HCT116 (cell line): Measurements from ENCODE around the gene MACROH2A1. TPM values are rescaled to one million over a fixed set of nuclear protein-coding genes. Genes with fewer than 3 reads are reported as not detected.

Experiments
- ATAC-seq: fragments of 200-7000 bp; cut with Tn5 transposase; 2 replicates; pipeline ENCODE4 v1.9.1; 2020; ENCODE audit warnings: mild to moderate bottlenecking, moderate library complexity
- BruUV-seq: library from RNA; stranded (reverse); fragments of 400-500 nt; replicated peaks from 2 replicates; lab custom pipeline; 2021; lab: Mats Ljungman, UMichigan
- CTCF ChIA-PET: fragments of 300-600 bp; sonication (Branson Sonifier 250); formaldehyde crosslinking; loops from one replicate; lab custom pipeline; 2021; ENCODE audit warnings: antibody characterized with exemption; lab: Charles Lee
- POLR2A ChIA-PET: fragments of 300-600, 350-600 bp; sonication (Branson Sonifier 250); formaldehyde crosslinking; loops from one replicate; lab custom pipeline; 2021; ENCODE audit warnings: antibody characterized with exemption; lab: Charles Lee
- RAD21 ChIA-PET, 2 experiments: fragments of 300-600 bp; sonication (Branson Sonifier 250); formaldehyde crosslinking; loops; one replicate each; lab custom pipeline; 2023; ENCODE audit warnings: low total read pairs in 2 of 2; ENCODE audit not compliant: uncharacterized antibody in 2 of 2, unreplicated experiment in 2 of 2, low non-redundant PET in 1 of 2; lab: Charles Lee
- DNase-seq: peaks from one replicate; pipeline ENCODE4 v3.0.0-alpha.2; 2010; ENCODE audit warnings: low read depth, low spot score
- H2AFZ ChIP-seq: fragments of 200-600 bp; shearing (Covaris generic), sonication (generic); 2 replicates; pipeline ENCODE4 v1.6.1; 2017; ENCODE audit warnings: low read depth, mixed run types, mixed read lengths, antibody characterized with exemption, low read length; ENCODE audit not compliant: poor library complexity, severe bottlenecking
- H3K27ac ChIP-seq: 2 replicates; pipeline ENCODE4 v1.5.1; 2012; ENCODE audit warnings: low read depth, low read length
- H3K27me3 ChIP-seq: fragments of 200-600 bp; sonication (generic); 2 replicates; pipeline ENCODE4 v1.6.1; 2016; ENCODE audit warnings: mixed run types, low read length, mixed read lengths; ENCODE audit not compliant: insufficient read depth
- H3K36me3 ChIP-seq, 2 experiments: fragments of 200-500 bp in 1 of 2; fragments of 200-600 bp in 1 of 2; sonication (Bioruptor generic) in 1 of 2; sonication (generic) in 1 of 2; 2 replicates each; pipeline versions ENCODE4 v1.5.1 to v1.6.1; 2014 to 2016; ENCODE audit warnings: low read length in 2 of 2, inconsistent platforms in 1 of 2, mixed read lengths in 1 of 2, mixed run types in 1 of 2; ENCODE audit not compliant: insufficient read depth in 2 of 2, control insufficient read depth in 1 of 2
- H3K4me1 ChIP-seq, 2 experiments: fragments of 200-600 bp in 1 of 2; sonication (generic) in 1 of 2; 2 replicates each; pipeline versions ENCODE4 v1.5.1 to v1.6.1; 2012 to 2017; ENCODE audit warnings: low read length in 2 of 2, inconsistent platforms in 1 of 2, mild to moderate bottlenecking in 1 of 2, mixed read lengths in 1 of 2, mixed run types in 1 of 2, moderate library complexity in 1 of 2; ENCODE audit not compliant: insufficient read depth in 2 of 2, control insufficient read depth in 1 of 2
- H3K4me2 ChIP-seq: fragments of 200-600 bp; sonication (generic); 2 replicates; pipeline ENCODE4 v1.6.1; 2017; ENCODE audit warnings: mixed run types, low read length, mixed read lengths
- H3K4me3 ChIP-seq, 2 experiments: fragments of 200-600 bp in 1 of 2; sonication (generic) in 1 of 2; replicated peaks in 1 of 2; 2 replicates each; pipeline ENCODE4 v1.5.1; 2011 to 2016; ENCODE audit warnings: low read length in 2 of 2, control low read depth in 1 of 2, low read depth in 1 of 2, mild to moderate bottlenecking in 1 of 2, mixed read lengths in 1 of 2, mixed run types in 1 of 2
- H3K79me2 ChIP-seq: fragments of 200-600 bp; sonication (generic); 2 replicates; pipeline ENCODE4 v1.6.1; 2017; ENCODE audit warnings: mild to moderate bottlenecking, mixed run types, low read length, moderate library complexity, mixed read lengths; ENCODE audit not compliant: insufficient read depth
- H3K9ac ChIP-seq: fragments of 200-600 bp; sonication (generic); 2 replicates; pipeline ENCODE4 v1.6.1; 2016; ENCODE audit warnings: low read length, mixed read lengths
- H3K9me2 ChIP-seq: fragments of 200-600 bp; sonication (generic), shearing (Covaris generic); 2 replicates; pipeline ENCODE4 v1.6.1; 2017; ENCODE audit warnings: mixed run types, mild to moderate bottlenecking, moderate library complexity; ENCODE audit not compliant: insufficient read depth
- H3K9me3 ChIP-seq, 2 experiments: fragments of 200-500 bp in 1 of 2; fragments of 200-600 bp in 1 of 2; sonication (Bioruptor generic) in 1 of 2; sonication (generic) in 1 of 2; 2 replicates each; pipeline ENCODE4 v1.6.1; 2014 to 2017; ENCODE audit warnings: low read length in 2 of 2, mixed read lengths in 2 of 2, inconsistent platforms in 1 of 2, low read depth in 1 of 2, mild to moderate bottlenecking in 1 of 2, mixed run types in 1 of 2, moderate library complexity in 1 of 2; ENCODE audit not compliant: control insufficient read depth in 1 of 2, insufficient read depth in 1 of 2
- H4K20me1 ChIP-seq: fragments of 200-600 bp; sonication (generic), shearing (Covaris generic); 2 replicates; pipeline ENCODE4 v1.6.1; 2017; ENCODE audit warnings: mixed run types, mild to moderate bottlenecking, moderate library complexity; ENCODE audit not compliant: insufficient read depth
- EGR1 ChIP-seq: IDR thresholded peaks from 2 replicates; pipeline ENCODE4 v1.6.1; 2012; ENCODE audit warnings: low read depth
- ELF1 ChIP-seq: IDR thresholded peaks from 2 replicates; pipeline ENCODE4 v1.6.1; 2012; ENCODE audit warnings: low read depth, borderline replicate concordance
- EZH2 ChIP-seq: fragments of 200-600 bp; sonication (generic); IDR thresholded peaks from 2 replicates; pipeline ENCODE4 v1.6.1; 2017; ENCODE audit warnings: antibody characterized with exemption, mixed run types
- EZH2phosphoT487 ChIP-seq: fragments of 200-600 bp; IDR thresholded peaks from 2 replicates; pipeline ENCODE4 v1.6.1; 2018; ENCODE audit warnings: antibody characterized with exemption, borderline replicate concordance
- FOSL1 ChIP-seq: IDR thresholded peaks from 2 replicates; pipeline ENCODE4 v1.6.1; 2012; ENCODE audit warnings: low read depth
- JUND ChIP-seq: IDR thresholded peaks from 2 replicates; pipeline ENCODE4 v1.6.1; 2012
- POLR2A ChIP-seq: IDR thresholded peaks from 2 replicates; pipeline ENCODE4 v1.7.0; 2011; ENCODE audit warnings: borderline replicate concordance; ENCODE audit not compliant: insufficient read depth, insufficient read length; ENCODE audit errors: extremely low read depth
- POLR2AphosphoS5 ChIP-seq: IDR thresholded peaks from 2 replicates; pipeline ENCODE4 v1.6.1; 2011; ENCODE audit warnings: mild to moderate bottlenecking, low read depth, low read length, moderate library complexity
- RAD21 ChIP-seq: IDR thresholded peaks from 2 replicates; pipeline ENCODE4 v1.6.1; 2012; ENCODE audit warnings: low read depth, mild to moderate bottlenecking
- REST ChIP-seq: IDR thresholded peaks from 2 replicates; pipeline ENCODE4 v1.6.1; 2012; ENCODE audit warnings: low read depth
- SP1 ChIP-seq: IDR thresholded peaks from 2 replicates; pipeline ENCODE4 v1.6.1; 2012; ENCODE audit warnings: low read depth
- YY1 ChIP-seq: IDR thresholded peaks from 2 replicates; pipeline ENCODE4 v1.6.1; 2011; ENCODE audit warnings: low read length, low read depth, moderate library complexity, mild to moderate bottlenecking; ENCODE audit not compliant: insufficient replicate concordance; ENCODE audit errors: extremely low read depth
- ZFX ChIP-seq: fragments of 450-650 bp; IDR thresholded peaks from 2 replicates; pipeline ENCODE4 v1.6.1; 2017
- intact Hi-C: fragments of 100-400 bp; cut with micrococcal nuclease; formaldehyde crosslinking; loops from 2 replicates; pipeline ENCODE4 v1.10.0; 2022
- total RNA-seq: library from RNA; stranded (reverse); gene quantifications from one replicate; pipeline ENCODE4 v1.2.1, GENCODE V29; 2021; ENCODE audit not compliant: unreplicated experiment
- TF ChIP-seq, protein P1 (sequence below): IDR thresholded peaks from 2 replicates; pipeline ENCODE4 v1.6.1; 2012

Gene MACROH2A1
- total RNA-seq, 1 experiment from 2014 or later, result 218 TPM

- ChIA-PET POLR2A (no interaction called here), CTCF (no interaction called here), RAD21 (no interaction called here)
- Histone ChIP-seq H3K9me2 (no peaks in the 10 kb centered on the region), H3K36me3 (peaks cover 6 to 9% of the 10 kb centered on the region in 2 experiments; a peak in 2 of 4 replicates), H3K9ac (no peak overlapping the region), H3K27ac (no peak overlapping the region), H3K9me3 (no peaks in the 10 kb centered on the region), H3K4me2 (no peak overlapping the region), H3K27me3 (no peaks in the 10 kb centered on the region), H3K79me2 (no peaks in the 10 kb centered on the region), H3K4me3 (no peak overlapping the region), H4K20me1 (no peaks in the 10 kb centered on the region; the same call in 1 of the 2 replicates), H3K4me1 (no peaks in the 10 kb centered on the region), H2AFZ (no peak overlapping the region)
- BruUV-seq, result no TSS peak
- ATAC-seq, result no peak
- intact Hi-C loops, result loop anchor here (1.0 kb wide), 2 partner anchors 140 to 414 kb away; no protein-coding TSS in a partner anchor
- TF ChIP-seq EZH2phosphoT487, result no peak
- TF ChIP-seq FOSL1, result no peak
- no peak for TF ChIP-seq REST
- no peak for TF ChIP-seq EZH2
- TF ChIP-seq ZFX, result no peak
- no peak for TF ChIP-seq YY1
- TF ChIP-seq, protein P1, sequence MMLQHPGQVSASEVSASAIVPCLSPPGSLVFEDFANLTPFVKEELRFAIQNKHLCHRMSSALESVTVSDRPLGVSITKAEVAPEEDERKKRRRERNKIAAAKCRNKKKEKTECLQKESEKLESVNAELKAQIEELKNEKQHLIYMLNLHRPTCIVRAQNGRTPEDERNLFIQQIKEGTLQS, result no peak
- no peak for TF ChIP-seq EGR1
- TF ChIP-seq POLR2A, result no peak
- no peak for TF ChIP-seq POLR2AphosphoS5
- TF ChIP-seq SP1, result no peak
- TF ChIP-seq RAD21, result no peak
- no peak for TF ChIP-seq JUND
- TF ChIP-seq ELF1, result no peak
- no peak for DNase-seq
Measured at GRCh38 chr5:135331612-135332011, 67.4 kb downstream of the MACROH2A1 start.
